Uterus (tissue), 2 donors: ENCODE results near the gene UACA.

ENCODE experiments used
- CTCF ChIP-seq, 4 experiments: fragments of 200-600 bp in 2 of 4; fragments of 450-650 bp in 2 of 4; sonication (generic) in 2 of 4; IDR thresholded peaks; one replicate each; pipeline ENCODE4 v1.5.1; 2016 to 2019; ENCODE audit warnings: antibody characterized with exemption in 4 of 4, mild to moderate bottlenecking in 2 of 4, moderate library complexity in 1 of 4
- POLR2A ChIP-seq, 2 donors: fragments of 450-650 bp; IDR thresholded peaks; one replicate each; pipeline ENCODE4 v1.6.1; 2016; ENCODE audit warnings: antibody characterized with exemption in 2 of 2, mild to moderate bottlenecking in 1 of 2, moderate library complexity in 1 of 2

DNA sequence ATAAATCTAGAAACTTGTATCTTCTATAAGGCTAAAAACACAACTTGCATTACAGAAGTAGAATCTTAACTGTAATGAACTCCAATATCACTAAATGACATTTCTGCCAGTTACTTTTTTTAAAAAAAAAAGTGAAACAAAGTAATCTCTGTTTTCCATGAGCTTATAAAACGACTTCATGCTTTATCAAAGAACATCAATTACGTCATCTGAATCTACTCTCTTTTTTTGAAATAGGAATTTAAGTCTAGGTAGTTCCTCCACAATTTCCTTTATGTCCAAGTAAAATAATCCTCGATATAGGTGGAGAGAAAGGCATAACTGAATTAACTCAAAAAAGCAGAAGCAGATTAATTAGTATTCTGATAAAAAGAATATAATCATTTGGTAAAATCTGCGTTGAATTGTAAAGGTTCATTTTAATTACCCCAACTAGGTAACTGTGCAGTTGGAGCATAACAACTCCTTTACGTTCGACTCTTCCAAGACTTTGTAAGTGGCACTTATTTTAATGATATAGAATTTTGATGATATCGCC, 1.4 kb downstream of the UACA start:
- TF ChIP-seq CTCF (IDR thresholded peaks at IDR 0.05) (no peak), POLR2A (IDR thresholded peaks at IDR 0.05) (no peak)
